IMR-90 (cell line): ENCODE data around the gene FLT4. TPM values are rescaled to one million over a fixed set of nuclear protein-coding genes. Genes with fewer than 3 reads are reported as not detected.

Experiments used
- ATAC-seq: fragments of 200-7000 bp; cut with Tn5 transposase; 2 replicates; pipeline ENCODE4 v1.9.1; 2020; ENCODE audit warnings: low read depth, mild to moderate bottlenecking, moderate library complexity
- BruUV-seq: library from RNA; stranded (reverse); fragments of 400-500 nt; replicated peaks from 2 replicates; lab custom pipeline; 2021; lab: Mats Ljungman, UMichigan
- CTCF ChIA-PET: fragments of 300-600 bp; formaldehyde crosslinking; extraction: SDS; loops from one replicate; lab custom pipeline; 2021; ENCODE audit warnings: antibody characterized with exemption; lab: Yijun Ruan, JAX
- POLR2A ChIA-PET: fragments of 300-600 bp; sonication (Branson Sonifier 250); formaldehyde crosslinking; loops from one replicate; lab custom pipeline; 2022; ENCODE audit warnings: antibody characterized with exemption; ENCODE audit not compliant: unreplicated experiment; lab: Charles Lee
- DNase-seq: peaks from one replicate; pipeline ENCODE4 v3.0.0; 2013
- H2AFZ ChIP-seq: replicated peaks from 2 replicates; pipeline ENCODE3; 2013; ENCODE audit warnings: low read length, mild to moderate bottlenecking; ENCODE audit not compliant: poor library complexity
- H2AK5ac ChIP-seq: 2 replicates; pipeline ENCODE4 v1.6.1; 2013; ENCODE audit warnings: low read depth, low read length, inconsistent platforms
- H2AK9ac ChIP-seq: replicated peaks from 2 replicates; pipeline ENCODE3; 2013; ENCODE audit warnings: mild to moderate bottlenecking, low read depth, low read length, moderate library complexity; ENCODE audit not compliant: poor library complexity
- H2BK120ac ChIP-seq: 2 replicates; pipeline ENCODE4 v1.6.1; 2013; ENCODE audit warnings: low read depth, low read length, inconsistent platforms
- H2BK15ac ChIP-seq: 3 replicates; pipeline ENCODE4 v1.6.1; 2013; ENCODE audit warnings: low read depth, low read length, inconsistent platforms
- H2BK20ac ChIP-seq: 2 replicates; pipeline ENCODE4 v1.6.1; 2013; ENCODE audit warnings: low read depth, mild to moderate bottlenecking, inconsistent platforms, low read length, moderate library complexity
- H2BK5ac ChIP-seq: 2 replicates; pipeline ENCODE4 v1.6.1; 2013; ENCODE audit warnings: mild to moderate bottlenecking, low read depth, low read length, inconsistent platforms; ENCODE audit not compliant: poor library complexity, severe bottlenecking
- H3K14ac ChIP-seq: replicated peaks from 2 replicates; pipeline ENCODE4 v1.6.1; 2013; ENCODE audit warnings: low read depth, low read length, inconsistent platforms
- H3K18ac ChIP-seq: 2 replicates; pipeline ENCODE4 v1.6.1; 2013; ENCODE audit warnings: low read depth, low read length, control low read depth
- H3K23ac ChIP-seq: 2 replicates; pipeline ENCODE4 v1.6.1; 2013; ENCODE audit warnings: low read depth, low read length, inconsistent platforms
- H3K27ac ChIP-seq: 2 replicates; pipeline ENCODE4 v1.5.1; 2013; ENCODE audit warnings: mild to moderate bottlenecking, control low read depth, low read length; ENCODE audit not compliant: insufficient read depth
- H3K27me3 ChIP-seq: 2 replicates; pipeline ENCODE4 v1.6.1; 2013; ENCODE audit warnings: low read length; ENCODE audit not compliant: control insufficient read depth, insufficient read depth
- H3K36me3 ChIP-seq: 2 replicates; pipeline ENCODE4 v1.6.1; 2013; ENCODE audit warnings: low read length, mixed read lengths; ENCODE audit not compliant: control insufficient read depth, insufficient read depth
- H3K4ac ChIP-seq: 2 replicates; pipeline ENCODE4 v1.6.1; 2013; ENCODE audit warnings: low read depth, low read length, inconsistent platforms
- H3K4me1 ChIP-seq: 2 replicates; pipeline ENCODE4 v1.6.1; 2013; ENCODE audit warnings: low read length, mixed read lengths; ENCODE audit not compliant: control insufficient read depth, insufficient read depth
- H3K4me2 ChIP-seq: 2 replicates; pipeline ENCODE4 v1.6.1; 2013; ENCODE audit warnings: low read depth, mild to moderate bottlenecking, control low read depth, low read length, moderate library complexity
- H3K4me3 ChIP-seq: 2 replicates; pipeline ENCODE4 v1.5.1; 2013; ENCODE audit warnings: low read depth, mild to moderate bottlenecking, control low read depth, low read length, moderate library complexity; ENCODE audit not compliant: insufficient read depth
- H3K56ac ChIP-seq: 2 replicates; pipeline ENCODE4 v1.6.1; 2013; ENCODE audit warnings: low read length, inconsistent platforms; ENCODE audit not compliant: insufficient read depth; ENCODE audit errors: extremely low read depth
- H3K79me1 ChIP-seq, 2 experiments: 2 replicates each; pipeline ENCODE4 v1.6.1; 2013; ENCODE audit warnings: low read length in 2 of 2, inconsistent platforms in 1 of 2, low read depth in 1 of 2
- H3K9ac ChIP-seq: 2 replicates; pipeline ENCODE4 v1.6.1; 2013; ENCODE audit warnings: low read depth, low read length, control low read depth
- H3K9me1 ChIP-seq: 2 replicates; pipeline ENCODE4 v1.6.1; 2013; ENCODE audit warnings: low read length, inconsistent platforms; ENCODE audit not compliant: insufficient read depth
- H3K9me3 ChIP-seq: 2 replicates; pipeline ENCODE4 v1.6.1; 2013; ENCODE audit warnings: low read length; ENCODE audit not compliant: control insufficient read depth, insufficient read depth
- H4K20me1 ChIP-seq: 2 replicates; pipeline ENCODE4 v1.6.1; 2013; ENCODE audit warnings: low read length, inconsistent platforms; ENCODE audit not compliant: insufficient read depth
- H4K5ac ChIP-seq: 2 replicates; pipeline ENCODE4 v1.6.1; 2013; ENCODE audit warnings: mild to moderate bottlenecking, low read depth, low read length, control low read depth
- H4K8ac ChIP-seq, 2 experiments: 2 replicates each; pipeline ENCODE4 v1.6.1; 2013; ENCODE audit warnings: low read depth in 2 of 2, low read length in 2 of 2, control low read depth in 1 of 2, inconsistent platforms in 1 of 2
- H4K91ac ChIP-seq: 2 replicates; pipeline ENCODE4 v1.6.1; 2013; ENCODE audit warnings: low read depth, low read length, inconsistent platforms; ENCODE audit not compliant: insufficient read depth
- BHLHE40 ChIP-seq: fragments of 150-350 bp; IDR thresholded peaks from 2 replicates; pipeline ENCODE4 v1.6.1; 2016; ENCODE audit warnings: mild to moderate bottlenecking, low read depth, low read length
- CHD1 ChIP-seq: IDR thresholded peaks from 2 replicates; pipeline ENCODE4 v1.6.1; 2012; ENCODE audit warnings: low read depth, low read length, improper control_type of control experiment
- ELK1 ChIP-seq: fragments of 150-350 bp; IDR thresholded peaks from 2 replicates; pipeline ENCODE4 v1.6.1; 2016; ENCODE audit warnings: low read depth, mild to moderate bottlenecking, low read length, moderate library complexity, borderline replicate concordance
- FOS ChIP-seq: fragments of 150-350 bp; IDR thresholded peaks from 2 replicates; pipeline ENCODE4 v1.6.1; 2016; ENCODE audit warnings: low read depth, low read length
- MAFK ChIP-seq: IDR thresholded peaks from 2 replicates; pipeline ENCODE4 v1.6.1; 2012; ENCODE audit warnings: low read depth, low read length, improper control_type of control experiment
- MXI1 ChIP-seq: IDR thresholded peaks from 2 replicates; pipeline ENCODE4 v1.6.1; 2012; ENCODE audit warnings: low read depth, mild to moderate bottlenecking, low read length, moderate library complexity, borderline replicate concordance
- NFE2L2 ChIP-seq: fragments of 150-350 bp; IDR thresholded peaks from 2 replicates; pipeline ENCODE4 v1.6.1; 2016; ENCODE audit warnings: low read depth, mild to moderate bottlenecking, low read length
- POLR2A ChIP-seq: IDR thresholded peaks from 2 replicates; pipeline ENCODE4 v1.6.1; 2012; ENCODE audit warnings: mild to moderate bottlenecking, low read depth, low read length
- RCOR1 ChIP-seq: IDR thresholded peaks from 2 replicates; pipeline ENCODE4 v1.6.1; 2012; ENCODE audit warnings: mild to moderate bottlenecking, low read length, improper control_type of control experiment; ENCODE audit not compliant: insufficient replicate concordance
- RFX5 ChIP-seq: IDR thresholded peaks from 2 replicates; pipeline ENCODE4 v1.8.0; 2012; ENCODE audit warnings: low read depth, mild to moderate bottlenecking, low read length, moderate library complexity
- SMC3 ChIP-seq: fragments of 150-350 bp; IDR thresholded peaks from 2 replicates; pipeline ENCODE4 v1.6.1; 2016; ENCODE audit warnings: low read depth, mild to moderate bottlenecking, antibody characterized with exemption, low read length, moderate library complexity
- WGBS, 2 experiments: methylation state at CpG; one replicate each; pipeline versions ENCODE4 v1.1.5 to v1.1.7; 2013; ENCODE audit warnings: missing lambda C conversion rate in 2 of 2; ENCODE audit not compliant: insufficient read length in 1 of 2; ENCODE audit errors: extremely low coverage in 2 of 2; 5-methylcytosine and 5-hydroxymethylcytosine counted together
- dilution Hi-C: fragments of 300-500 bp; cut with HindIII; formaldehyde crosslinking; loops from one replicate; pipeline ENCODE4 v1.14.3; 2018; ENCODE audit warnings: low sequenced_read_pairs; ENCODE audit not compliant: unreplicated experiment
- in situ Hi-C: fragments of 300-500 bp; cut with MboI; formaldehyde crosslinking; loops from 3 replicates; pipeline ENCODE4 v1.14.3; 2019; ENCODE audit warnings: low sequenced_read_pairs, inconsistent platforms, mixed read lengths
- intact Hi-C: fragments of 100-400 bp; cut with micrococcal nuclease; formaldehyde crosslinking; loops from 2 replicates; pipeline ENCODE4 v1.10.0; 2022
- polyA plus RNA-seq, 3 experiments: library from polyadenylated mRNA; depleted of rRNA; stranded (reverse); fragments of >200 nt; gene quantifications; 2 replicates each; pipeline ENCODE4 v1.2.3, GENCODE V29; 2012; ENCODE audit warnings: low replicate concordance in 1 of 3
- total RNA-seq: library from RNA; depleted of rRNA; stranded (reverse); fragments of >200 nt; gene quantifications from 2 replicates; pipeline ENCODE4 v1.2.3, GENCODE V29; 2012
- TF ChIP-seq, protein P1 (sequence below): conservative IDR thresholded peaks from 2 replicates; pipeline ENCODE4 v1.5.1; 2012; ENCODE audit warnings: mild to moderate bottlenecking, low read depth, low read length, improper control_type of control experiment

FLT4 gene
- total and polyA plus RNA-seq, 2 of the 4 experiments (the other 2 are of a cell fraction) = under 0.01 to 0.07 TPM

DNA sequence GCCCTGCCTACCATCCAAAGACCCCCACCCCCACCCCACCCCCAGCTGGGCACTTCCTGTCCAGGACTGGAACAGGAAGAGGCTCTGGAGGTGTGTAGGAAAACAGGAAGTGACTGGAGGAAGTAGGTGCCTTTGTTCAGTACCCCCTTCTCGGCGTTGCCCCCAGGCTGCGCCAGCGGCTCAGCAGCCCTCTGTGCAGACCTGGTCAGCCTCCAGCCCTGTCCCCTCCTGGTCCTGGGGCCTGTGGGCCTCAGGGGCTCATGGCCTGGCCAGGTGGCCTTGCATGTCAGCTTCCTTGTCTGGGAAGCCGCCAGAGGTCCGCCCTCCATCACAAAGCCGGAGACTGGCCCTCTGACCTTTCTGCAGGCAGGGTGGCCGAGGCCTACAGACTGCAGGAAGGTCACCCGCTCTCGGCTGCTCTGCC lies 26.0 kb downstream of the FLT4 start:
- no peaks in the 10 kb centered on the region for H3K4me1 ChIP-seq
- ChIA-PET POLR2A (no interaction called here), CTCF (no interaction called here)
- H3K79me1 ChIP-seq = no peaks in the 10 kb centered on the region
- H3K36me3 ChIP-seq = no peaks in the 10 kb centered on the region
- no peak overlapping the region for H3K18ac ChIP-seq
- H3K23ac ChIP-seq = no peak overlapping the region
- in situ Hi-C loops = no loop called here
- no peak overlapping the region for H2BK15ac ChIP-seq
- H3K4ac ChIP-seq = no peak overlapping the region
- no TSS peak for BruUV-seq
- DNase-seq = no peak
- H3K27ac ChIP-seq = no peak overlapping the region
- H2BK120ac ChIP-seq = no peak overlapping the region
- TF ChIP-seq FOS (no peak), BHLHE40 (no peak), POLR2A (no peak), RFX5 (no peak), SMC3 (no peak), MXI1 (no peak), MAFK (no peak), ELK1 (no peak), RCOR1 (no peak), NFE2L2 (no peak), CHD1 (no peak)
- TF ChIP-seq, protein P1, sequence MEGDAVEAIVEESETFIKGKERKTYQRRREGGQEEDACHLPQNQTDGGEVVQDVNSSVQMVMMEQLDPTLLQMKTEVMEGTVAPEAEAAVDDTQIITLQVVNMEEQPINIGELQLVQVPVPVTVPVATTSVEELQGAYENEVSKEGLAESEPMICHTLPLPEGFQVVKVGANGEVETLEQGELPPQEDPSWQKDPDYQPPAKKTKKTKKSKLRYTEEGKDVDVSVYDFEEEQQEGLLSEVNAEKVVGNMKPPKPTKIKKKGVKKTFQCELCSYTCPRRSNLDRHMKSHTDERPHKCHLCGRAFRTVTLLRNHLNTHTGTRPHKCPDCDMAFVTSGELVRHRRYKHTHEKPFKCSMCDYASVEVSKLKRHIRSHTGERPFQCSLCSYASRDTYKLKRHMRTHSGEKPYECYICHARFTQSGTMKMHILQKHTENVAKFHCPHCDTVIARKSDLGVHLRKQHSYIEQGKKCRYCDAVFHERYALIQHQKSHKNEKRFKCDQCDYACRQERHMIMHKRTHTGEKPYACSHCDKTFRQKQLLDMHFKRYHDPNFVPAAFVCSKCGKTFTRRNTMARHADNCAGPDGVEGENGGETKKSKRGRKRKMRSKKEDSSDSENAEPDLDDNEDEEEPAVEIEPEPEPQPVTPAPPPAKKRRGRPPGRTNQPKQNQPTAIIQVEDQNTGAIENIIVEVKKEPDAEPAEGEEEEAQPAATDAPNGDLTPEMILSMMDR = no peak
- dilution Hi-C loops = no loop called here
- no CpG with 5 or more reads among the region's 10 CpGs for WGBS, 2 experiments
- H2BK5ac ChIP-seq = no peak overlapping the region
- H3K14ac ChIP-seq = no peak overlapping the region
- no peak overlapping the region for H3K9ac ChIP-seq
- intact Hi-C loops = no loop called here
- no peak overlapping the region for H4K91ac ChIP-seq
- peaks cover 7% of the 10 kb centered on the region; the same call in 1 of the 2 replicates for H3K27me3 ChIP-seq
- ATAC-seq = no peak
- H2AFZ ChIP-seq = no peak overlapping the region
- no peak overlapping the region for H3K4me2 ChIP-seq
- H4K20me1 ChIP-seq = no peaks in the 10 kb centered on the region; the same call in 1 of the 2 replicates
- H2AK5ac ChIP-seq = no peak overlapping the region
- H3K9me1 ChIP-seq = no peaks in the 10 kb centered on the region
- H4K8ac ChIP-seq = no peak overlapping the region
- H2BK20ac ChIP-seq = no peak overlapping the region
- no peak overlapping the region for H2AK9ac ChIP-seq
- H3K56ac ChIP-seq = no peak overlapping the region
- H3K4me3 ChIP-seq = no peak overlapping the region
- H3K9me3 ChIP-seq = no peaks in the 10 kb centered on the region
- no peak overlapping the region for H4K5ac ChIP-seq
